OCI-LY7 (cell line): ENCODE measurements around the gene LAGE3. TPM values are rescaled to one million over a fixed set of nuclear protein-coding genes. Genes with fewer than 3 reads are reported as not detected.

Experiments used
- BruUV-seq: library from RNA; stranded (reverse); fragments of 400-500 nt; replicated peaks from 2 replicates; lab custom pipeline; 2021; lab: Mats Ljungman, UMichigan
- CTCF ChIA-PET: fragments of 300-600 bp; sonication (Branson Sonifier 250); formaldehyde crosslinking; loops from one replicate; lab custom pipeline; 2022; ENCODE audit warnings: antibody characterized with exemption; ENCODE audit not compliant: unreplicated experiment; lab: Charles Lee
- POLR2A ChIA-PET: fragments of 300-600 bp; sonication (Branson Sonifier 250); formaldehyde crosslinking; loops from one replicate; lab custom pipeline; 2022; ENCODE audit warnings: antibody characterized with exemption; lab: Charles Lee
- DNase-seq: peaks from one replicate; pipeline ENCODE4 v3.0.0-alpha.2; 2015; ENCODE audit warnings: low spot score
- H2AFZ ChIP-seq: fragments of 200-600 bp; sonication (generic), shearing (Covaris generic); 2 replicates; pipeline ENCODE4 v1.6.1; 2014; ENCODE audit warnings: mild to moderate bottlenecking, antibody characterized with exemption, low read length, moderate library complexity
- H3K27ac ChIP-seq: fragments of 200-600 bp; sonication (generic); 2 replicates; pipeline ENCODE4 v1.5.1; 2014; ENCODE audit warnings: mixed run types, low read depth, mild to moderate bottlenecking, moderate library complexity, low read length, inconsistent platforms; ENCODE audit not compliant: poor library complexity, severe bottlenecking
- H3K36me3 ChIP-seq: fragments of 200-600 bp; sonication (generic); 2 replicates; pipeline ENCODE4 v1.6.1; 2014; ENCODE audit warnings: mild to moderate bottlenecking, antibody characterized with exemption, low read length, moderate library complexity, mixed read lengths; ENCODE audit not compliant: insufficient read depth
- H3K4me1 ChIP-seq: fragments of 200-600 bp; sonication (generic); 2 replicates; pipeline ENCODE4 v1.5.1; 2014; ENCODE audit warnings: mild to moderate bottlenecking, low read length; ENCODE audit not compliant: insufficient read depth, poor library complexity, severe bottlenecking
- H3K4me2 ChIP-seq: fragments of 200-600 bp; sonication (generic); 2 replicates; pipeline ENCODE4 v1.6.1; 2014; ENCODE audit warnings: mild to moderate bottlenecking, low read length
- H3K4me3 ChIP-seq: fragments of 200-600 bp; sonication (generic); 2 replicates; pipeline ENCODE4 v1.5.1; 2014; ENCODE audit warnings: mild to moderate bottlenecking, low read depth, low read length; ENCODE audit not compliant: poor library complexity, severe bottlenecking
- H3K79me2 ChIP-seq: fragments of 200-600 bp; sonication (generic); 2 replicates; pipeline ENCODE4 v1.6.1; 2016; ENCODE audit warnings: low read depth, mild to moderate bottlenecking, low read length, moderate library complexity, mixed read lengths; ENCODE audit not compliant: insufficient read depth
- H3K9me2 ChIP-seq: fragments of 200-600 bp; sonication (generic); 2 replicates; pipeline ENCODE4 v1.6.1; 2016; ENCODE audit warnings: mild to moderate bottlenecking, low read length, mixed read lengths; ENCODE audit not compliant: insufficient read depth
- H3K9me3 ChIP-seq: fragments of 200-600 bp; sonication (generic); 2 replicates; pipeline ENCODE4 v1.6.1; 2014; ENCODE audit warnings: mild to moderate bottlenecking, mixed run types, low read length, mixed read lengths
- H4K20me1 ChIP-seq: fragments of 200-600 bp; sonication (generic); 2 replicates; pipeline ENCODE4 v1.6.1; 2014; ENCODE audit warnings: mild to moderate bottlenecking, antibody characterized with exemption, low read length, moderate library complexity, mixed read lengths; ENCODE audit not compliant: insufficient read depth
- EZH2phosphoT487 ChIP-seq: fragments of 200-600 bp; sonication (generic); IDR thresholded peaks from 2 replicates; pipeline ENCODE4 v1.6.1; 2018; ENCODE audit warnings: low read depth, borderline replicate concordance, mild to moderate bottlenecking, mixed run types, antibody characterized with exemption, low read length, moderate library complexity, mixed read lengths
- intact Hi-C: fragments of 100-400 bp; cut with micrococcal nuclease; formaldehyde crosslinking; loops from one replicate; pipeline ENCODE4 v1.10.0; 2022; ENCODE audit not compliant: unreplicated experiment
- total RNA-seq, 2 experiments: library from RNA; depleted of rRNA in 1 of 2; stranded (reverse); fragments of >200 nt in 1 of 2; shearing (Covaris generic) in 1 of 2; gene quantifications; 2 replicates each; pipeline ENCODE4 v1.2.3, GENCODE V29; 2014 to 2022
- TF ChIP-seq, protein P1 (sequence below): fragments of 200-600 bp; sonication (generic); conservative IDR thresholded peaks from 2 replicates; pipeline ENCODE4 v1.5.1; 2014; ENCODE audit warnings: mild to moderate bottlenecking, antibody characterized with exemption, low read length, moderate library complexity, mixed read lengths

Gene LAGE3
- total RNA-seq, 2 experiments from 2014 or later: 40.6 to 70.1 TPM

DNA sequence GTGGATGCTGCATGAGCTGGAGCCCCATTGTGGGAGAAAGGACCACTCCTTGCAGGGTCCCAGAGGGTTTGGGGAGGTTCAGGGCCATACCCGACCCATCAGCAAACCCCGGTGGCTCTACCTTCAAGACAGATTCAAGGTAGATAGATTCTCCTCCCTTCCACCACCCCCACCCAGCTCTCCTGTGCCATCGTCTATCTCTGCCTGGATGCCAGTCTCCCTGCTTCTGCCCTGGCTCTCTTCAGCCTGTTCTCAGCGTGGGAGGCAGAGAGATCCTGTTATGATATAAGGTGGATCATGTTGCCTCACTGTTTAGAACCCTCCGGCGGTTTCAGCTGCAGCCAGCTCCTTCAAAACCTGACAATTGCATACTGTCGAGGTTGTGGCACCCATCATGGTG, 5.4 kb downstream of the LAGE3 start:
- TF ChIP-seq EZH2phosphoT487: no peak
- TF ChIP-seq, protein P1, sequence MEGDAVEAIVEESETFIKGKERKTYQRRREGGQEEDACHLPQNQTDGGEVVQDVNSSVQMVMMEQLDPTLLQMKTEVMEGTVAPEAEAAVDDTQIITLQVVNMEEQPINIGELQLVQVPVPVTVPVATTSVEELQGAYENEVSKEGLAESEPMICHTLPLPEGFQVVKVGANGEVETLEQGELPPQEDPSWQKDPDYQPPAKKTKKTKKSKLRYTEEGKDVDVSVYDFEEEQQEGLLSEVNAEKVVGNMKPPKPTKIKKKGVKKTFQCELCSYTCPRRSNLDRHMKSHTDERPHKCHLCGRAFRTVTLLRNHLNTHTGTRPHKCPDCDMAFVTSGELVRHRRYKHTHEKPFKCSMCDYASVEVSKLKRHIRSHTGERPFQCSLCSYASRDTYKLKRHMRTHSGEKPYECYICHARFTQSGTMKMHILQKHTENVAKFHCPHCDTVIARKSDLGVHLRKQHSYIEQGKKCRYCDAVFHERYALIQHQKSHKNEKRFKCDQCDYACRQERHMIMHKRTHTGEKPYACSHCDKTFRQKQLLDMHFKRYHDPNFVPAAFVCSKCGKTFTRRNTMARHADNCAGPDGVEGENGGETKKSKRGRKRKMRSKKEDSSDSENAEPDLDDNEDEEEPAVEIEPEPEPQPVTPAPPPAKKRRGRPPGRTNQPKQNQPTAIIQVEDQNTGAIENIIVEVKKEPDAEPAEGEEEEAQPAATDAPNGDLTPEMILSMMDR: no peak

DNA sequence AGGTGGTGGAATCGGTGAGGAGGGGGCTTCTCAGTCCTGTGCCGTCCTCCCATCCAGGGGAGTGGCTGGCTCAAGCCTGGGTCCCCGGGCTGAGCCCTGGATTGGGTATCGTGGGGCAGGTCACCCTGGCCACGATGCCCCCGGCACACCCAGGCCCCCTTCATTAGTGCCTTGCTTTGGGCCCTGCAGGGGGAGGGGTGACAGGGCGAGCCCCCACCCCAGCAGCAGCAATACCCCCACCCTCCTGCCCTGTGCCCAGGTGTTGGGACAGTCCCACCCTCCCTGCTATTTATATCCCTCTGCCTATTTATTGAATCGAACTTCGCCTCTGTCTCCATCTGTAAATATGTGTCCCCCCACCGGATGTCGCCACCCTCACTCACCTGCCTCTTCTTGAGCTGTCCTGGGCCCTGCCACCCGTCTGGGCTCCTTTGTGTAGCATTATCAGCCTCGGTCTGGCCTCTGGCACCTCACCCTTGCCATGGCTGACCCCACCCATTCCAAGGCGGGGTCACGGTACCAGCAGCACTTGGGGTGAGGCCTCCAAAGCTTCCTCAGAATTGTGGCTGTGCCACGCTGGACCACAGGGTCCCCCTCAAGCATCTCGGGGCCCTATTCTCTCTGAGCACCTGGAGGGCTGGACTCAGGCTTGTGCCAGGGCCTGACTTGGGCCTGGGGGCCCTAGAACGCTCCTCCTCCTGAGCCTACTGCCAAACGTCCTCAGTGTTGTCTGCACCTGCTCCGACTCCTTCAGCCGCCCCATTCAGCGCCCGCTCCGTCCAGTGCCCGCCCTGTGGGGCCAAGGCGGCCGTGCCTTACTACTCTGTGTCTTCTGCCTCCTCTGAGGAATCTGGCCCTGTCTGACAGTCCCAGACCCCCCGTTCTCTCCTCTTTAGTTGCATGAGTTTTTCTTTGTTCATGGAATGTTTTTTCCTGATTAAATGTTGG, 6.1 kb downstream of the LAGE3 start:
- Histone ChIP-seq H3K36me3 (no peaks in the 10 kb centered on the region), H3K79me2 (no peaks in the 10 kb centered on the region), H4K20me1 (no peaks in the 10 kb centered on the region), H3K4me2 (no peak overlapping the region), H3K4me3 (no peak overlapping the region), H2AFZ (no peak overlapping the region), H3K9me3 (no peaks in the 10 kb centered on the region), H3K4me1 (peaks cover 7% of the 10 kb centered on the region), H3K9me2 (no peaks in the 10 kb centered on the region), H3K27ac (no peak overlapping the region)
- BruUV-seq: no TSS peak
- POLR2A ChIA-PET: interaction anchor here (0.6 kb wide), 1 partner anchor 51 kb away, joined by 5 read pairs; no protein-coding TSS in a partner anchor
- TF ChIP-seq, protein P1: no peak
- no peak for TF ChIP-seq EZH2phosphoT487
- DNase-seq: no peak
- CTCF ChIA-PET: no interaction called here
- intact Hi-C loops: no loop called here

More for the DNA sequence above, 5.4 kb downstream of the LAGE3 start:
- Histone ChIP-seq H3K4me1 (peaks cover 10% of the 10 kb centered on the region), H3K79me2 (no peaks in the 10 kb centered on the region), H3K4me2 (no peak overlapping the region), H3K9me2 (no peaks in the 10 kb centered on the region), H4K20me1 (no peaks in the 10 kb centered on the region), H3K36me3 (no peaks in the 10 kb centered on the region), H3K9me3 (no peaks in the 10 kb centered on the region), H3K4me3 (no peak overlapping the region), H2AFZ (no peak overlapping the region), H3K27ac (no peak overlapping the region)
- ChIA-PET POLR2A (interaction anchor here (0.6 kb wide), 1 partner anchor 50 kb away, joined by 5 read pairs; no protein-coding TSS in a partner anchor), CTCF (no interaction called here)
- BruUV-seq: no TSS peak
- intact Hi-C loops: no loop called here
- DNase-seq: no peak
